ENCODE measurements around the gene MPIG6B. TPM values are rescaled to one million over a fixed set of nuclear protein-coding genes. Genes with fewer than 3 reads are reported as not detected.
"Not testable (repeated sequence)": the region's sequence is repeated elsewhere in the genome, so short reads cannot be mapped to it uniquely, and the experiment has no call there.

The MPIG6B gene
- polyA plus RNA-seq, 12 donors, result 0.49 to 1.7 (median 0.63) TPM; not detected in 2

DNA sequence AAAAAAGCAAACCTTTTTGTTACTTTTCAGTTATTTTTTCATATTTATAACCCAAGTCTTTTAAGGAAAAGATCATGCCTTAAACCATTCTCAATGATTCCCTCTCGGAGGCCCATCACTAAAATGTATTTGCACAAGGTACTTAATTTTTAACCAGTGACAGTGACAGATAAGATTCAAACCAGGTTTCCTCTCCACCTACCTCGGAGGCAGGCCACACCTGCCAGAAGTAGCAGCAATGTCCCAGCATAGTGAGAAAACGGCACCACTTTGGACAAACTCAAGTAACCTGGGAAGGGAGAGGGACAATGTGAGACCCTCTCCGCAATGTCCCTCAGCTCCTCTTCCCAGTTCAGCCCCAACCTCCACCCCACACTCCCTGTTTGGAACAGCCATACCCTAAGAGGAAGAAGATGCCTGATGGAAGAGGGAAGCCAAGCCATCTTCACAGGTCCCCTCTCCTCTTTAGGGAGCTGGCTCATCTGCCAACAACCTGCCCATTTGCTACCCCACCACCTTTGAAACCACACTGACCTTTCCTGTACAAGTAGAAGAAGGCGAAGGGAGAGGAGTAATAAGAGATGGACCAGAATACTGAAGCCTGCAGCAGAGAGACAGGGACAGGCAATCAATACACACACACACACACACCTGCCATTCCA is 22.3 kb upstream of the MPIG6B start:
- DNase-seq, result no peak

DNA sequence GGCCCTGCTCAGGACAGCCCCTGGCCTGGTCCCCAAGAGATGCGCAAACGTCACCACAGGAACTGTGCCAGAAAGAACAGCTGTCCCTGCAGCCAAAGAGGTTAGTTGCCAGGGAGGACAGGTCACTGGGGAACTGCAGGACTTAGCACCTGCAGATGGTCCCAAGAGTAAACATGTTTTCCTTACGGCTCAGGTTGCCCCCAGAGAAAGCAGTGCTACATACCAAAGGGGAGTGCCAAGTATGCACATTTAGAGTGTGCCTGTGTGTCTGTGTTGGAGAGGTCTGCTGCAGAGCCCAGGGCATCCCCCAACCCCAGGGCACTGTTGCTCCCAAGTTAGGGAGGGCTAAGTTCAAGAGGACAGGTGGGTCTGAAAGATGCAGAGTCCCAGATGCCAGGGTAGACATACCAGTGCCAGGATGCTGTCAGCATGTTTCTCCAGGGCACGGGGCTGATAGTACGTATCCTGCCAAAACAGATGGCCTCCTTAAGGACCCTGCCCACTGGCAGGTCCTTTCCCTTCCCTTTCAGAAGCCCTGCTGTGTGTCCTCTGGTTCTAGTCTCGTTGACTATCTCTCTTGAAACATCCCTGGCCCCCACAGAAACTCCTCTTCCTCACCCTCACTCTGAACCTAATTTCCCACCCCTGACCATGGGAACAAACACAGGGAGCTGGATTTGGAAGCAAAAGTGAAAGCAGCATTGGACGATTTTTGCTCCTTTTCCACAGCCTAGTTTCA is 21.3 kb upstream of the MPIG6B start:
- peak; percentile 68 for DNase-seq

GRCh38 chr6:31702405-31702818 is 20.8 kb upstream of the MPIG6B start:
- no peak for DNase-seq

GRCh38 chr6:31702819-31703716 is 20.1 kb upstream of the MPIG6B start, which contains the start of gene ABHD16A:
TSS of gene ABHD16A (minus strand) at chr6:31703324. CDS start at chr6:31703281, 43 bp downstream.
- DNase-seq, result peak; percentile 99

- DNase-seq, result no peak
Measured at GRCh38 chr6:31705931-31706330, 17.2 kb upstream of the MPIG6B start.

GRCh38 chr6:31706599-31706998 is 16.6 kb upstream of the MPIG6B start, which contains the start of gene LY6G6F:
TSS of gene LY6G6F (plus strand) at chr6:31706866. CDS start at chr6:31706907, 41 bp downstream.
- DNase-seq, result no peak

DNA sequence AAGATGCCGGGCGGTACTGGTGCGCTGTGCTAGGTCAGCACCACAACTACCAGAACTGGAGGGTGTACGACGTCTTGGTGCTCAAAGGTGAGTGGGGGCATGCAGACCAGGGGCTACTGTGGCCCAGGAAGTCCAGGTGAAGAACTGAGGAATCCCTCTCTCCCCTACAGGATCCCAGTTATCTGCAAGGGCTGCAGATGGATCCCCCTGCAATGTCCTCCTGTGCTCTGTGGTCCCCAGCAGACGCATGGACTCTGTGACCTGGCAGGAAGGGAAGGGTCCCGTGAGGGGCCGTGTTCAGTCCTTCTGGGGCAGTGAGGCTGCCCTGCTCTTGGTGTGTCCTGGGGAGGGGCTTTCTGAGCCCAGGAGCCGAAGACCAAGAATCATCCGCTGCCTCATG is 15.5 kb upstream of the MPIG6B start:
- DNase-seq, result no peak

- DNase-seq, result no peak
Measured at GRCh38 chr6:31708224-31708623, 14.9 kb upstream of the MPIG6B start.

DNA sequence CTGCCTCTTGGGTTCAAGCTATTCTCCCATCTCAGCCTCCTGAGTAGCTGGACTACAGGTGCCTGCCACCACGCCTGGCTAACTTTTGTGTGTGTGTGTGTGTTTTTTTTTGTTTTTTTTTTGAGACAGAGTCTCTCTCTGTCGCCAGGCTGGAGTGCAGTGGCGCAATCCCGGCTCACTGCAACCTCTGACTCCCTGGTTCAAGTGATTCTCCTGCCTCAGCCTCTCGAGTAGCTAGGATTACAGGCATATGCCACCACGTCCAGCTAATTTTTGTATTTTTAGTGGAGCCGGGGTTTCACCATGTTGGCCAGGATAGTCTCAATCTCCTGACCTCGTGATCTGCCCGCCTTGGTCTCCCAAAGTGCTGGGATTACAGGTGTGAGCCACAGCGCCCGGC is 14.0 kb upstream of the MPIG6B start:
- DNase-seq, result not testable (repeated sequence)

- no peak for DNase-seq
Measured at GRCh38 chr6:31710523-31711219, 12.5 kb upstream of the MPIG6B start.

GRCh38 chr6:31711233-31711632 is 11.9 kb upstream of the MPIG6B start:
- DNase-seq, result no peak

- DNase-seq, result no peak
Measured at GRCh38 chr6:31712296-31712695, 10.9 kb upstream of the MPIG6B start.

GRCh38 chr6:31713465-31713864 is 9.7 kb upstream of the MPIG6B start:
- DNase-seq, result no peak

DNA sequence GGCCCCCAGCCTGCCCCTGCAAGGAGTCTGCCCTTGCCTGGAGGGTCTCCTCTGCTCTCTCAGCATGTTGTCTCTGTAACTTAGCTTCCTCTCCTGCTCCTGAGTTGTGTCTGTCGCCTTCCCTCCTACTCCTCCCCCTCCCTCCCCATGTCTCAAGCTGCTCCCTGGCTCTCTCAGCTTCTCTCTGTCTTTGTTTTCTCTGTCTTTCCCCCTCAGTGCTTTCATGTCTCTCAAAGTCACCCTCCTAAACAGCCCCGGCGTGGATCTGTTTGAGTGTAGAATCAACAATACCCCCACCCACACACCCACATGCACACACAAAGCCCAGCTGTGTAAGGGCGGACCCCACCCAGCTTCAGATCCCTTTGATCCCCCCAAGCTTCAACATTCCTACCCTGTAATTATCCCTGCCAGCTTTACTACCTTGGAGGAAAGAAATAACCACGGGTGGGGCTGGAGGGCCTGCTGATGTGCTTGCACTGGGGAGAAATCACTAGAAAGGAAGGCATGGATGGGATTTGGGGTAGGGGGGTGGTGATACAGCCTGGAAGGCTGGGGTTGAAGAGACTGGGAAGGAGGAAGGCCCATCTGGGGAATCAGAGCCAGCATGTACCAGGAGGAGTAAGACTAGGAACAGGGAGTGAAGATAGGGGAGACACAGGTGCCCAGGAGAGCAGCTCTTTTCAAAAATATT is 9.0 kb upstream of the MPIG6B start:
- no peak for DNase-seq

- no peak for DNase-seq
Measured at GRCh38 chr6:31715022-31715958, 7.9 kb upstream of the MPIG6B start, which contains the start of gene LY6G6D. TSS of gene LY6G6D (plus strand) at chr6:31715348. CDS start at chr6:31715356, 8 bp downstream.

- no peak for DNase-seq
Measured at GRCh38 chr6:31717499-31718222, 5.5 kb upstream of the MPIG6B start.

GRCh38 chr6:31718265-31718664 is 4.9 kb upstream of the MPIG6B start:
- DNase-seq, result no peak

- DNase-seq, result no peak
Measured at GRCh38 chr6:31719001-31719400, 4.2 kb upstream of the MPIG6B start.
